ENCODE measurements around the gene XRRA1.

The XRRA1 gene

DNA sequence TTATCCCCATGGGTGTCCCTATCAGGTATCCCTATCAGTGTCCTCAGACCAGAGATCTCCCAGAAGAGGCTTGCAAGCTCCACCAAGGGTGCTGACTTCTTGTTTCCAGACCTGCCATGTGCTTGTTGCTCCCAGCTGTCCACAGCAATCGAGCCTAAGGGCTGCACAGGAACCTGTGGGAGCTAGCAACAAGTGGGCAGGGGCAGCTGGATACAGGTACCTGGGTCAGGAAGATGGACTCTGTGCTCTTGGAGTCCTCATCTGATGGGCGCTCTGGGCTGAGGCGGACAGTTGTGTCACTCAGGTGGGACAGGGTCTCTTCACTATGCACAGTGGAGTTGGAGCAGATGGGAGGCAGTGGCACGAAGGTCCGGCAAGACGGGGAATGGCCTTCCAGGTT, 101.0 kb downstream of the XRRA1 start:
- no peaks in the 10 kb centered on the region for H3K79me2 ChIP-seq (ENCODE audit: insufficient read depth, low read length)
- no peak overlapping the region for H3K4me3 ChIP-seq (ENCODE audit: low read length, poor library complexity, severe bottlenecking)
- H3K9me3 ChIP-seq (ENCODE audit: insufficient read depth, low read depth, low read length) = no peaks in the 10 kb centered on the region
- H3F3A ChIP-seq (ENCODE audit: low read depth) = no peaks in the 10 kb centered on the region
- H2AFZ ChIP-seq (ENCODE audit: low read length) = no peak overlapping the region
- TF ChIP-seq EZH2phosphoT487 (IDR thresholded peaks at IDR 0.05; ENCODE audit: borderline replicate concordance) = no peak
- TF ChIP-seq, protein P1, sequence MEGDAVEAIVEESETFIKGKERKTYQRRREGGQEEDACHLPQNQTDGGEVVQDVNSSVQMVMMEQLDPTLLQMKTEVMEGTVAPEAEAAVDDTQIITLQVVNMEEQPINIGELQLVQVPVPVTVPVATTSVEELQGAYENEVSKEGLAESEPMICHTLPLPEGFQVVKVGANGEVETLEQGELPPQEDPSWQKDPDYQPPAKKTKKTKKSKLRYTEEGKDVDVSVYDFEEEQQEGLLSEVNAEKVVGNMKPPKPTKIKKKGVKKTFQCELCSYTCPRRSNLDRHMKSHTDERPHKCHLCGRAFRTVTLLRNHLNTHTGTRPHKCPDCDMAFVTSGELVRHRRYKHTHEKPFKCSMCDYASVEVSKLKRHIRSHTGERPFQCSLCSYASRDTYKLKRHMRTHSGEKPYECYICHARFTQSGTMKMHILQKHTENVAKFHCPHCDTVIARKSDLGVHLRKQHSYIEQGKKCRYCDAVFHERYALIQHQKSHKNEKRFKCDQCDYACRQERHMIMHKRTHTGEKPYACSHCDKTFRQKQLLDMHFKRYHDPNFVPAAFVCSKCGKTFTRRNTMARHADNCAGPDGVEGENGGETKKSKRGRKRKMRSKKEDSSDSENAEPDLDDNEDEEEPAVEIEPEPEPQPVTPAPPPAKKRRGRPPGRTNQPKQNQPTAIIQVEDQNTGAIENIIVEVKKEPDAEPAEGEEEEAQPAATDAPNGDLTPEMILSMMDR (conservative IDR thresholded peaks at IDR 0.05; ENCODE audit: low read length) = no peak
- peaks cover 7% of the 10 kb centered on the region; the same call in 1 of the 2 replicates for H3K36me3 ChIP-seq (ENCODE audit: insufficient read depth, low read length)
- H3K27me3 ChIP-seq (ENCODE audit: insufficient read depth, low read length, poor library complexity, severe bottlenecking) = no peaks in the 10 kb centered on the region
- no peaks in the 10 kb centered on the region for H3K9me2 ChIP-seq (replicated peaks; ENCODE audit: low read depth, low read length)
- peak overlapping the region; percentile 22 for H3K4me2 ChIP-seq (ENCODE audit: low read depth, low read length, poor library complexity, severe bottlenecking)
- H4K20me1 ChIP-seq (ENCODE audit: insufficient read depth, low read length, poor library complexity, severe bottlenecking) = no peaks in the 10 kb centered on the region
- peaks cover 22% of the 10 kb centered on the region for H3K4me1 ChIP-seq (ENCODE audit: insufficient read depth, low read length, poor library complexity, severe bottlenecking)
- no peak overlapping the region for H3K9ac ChIP-seq (ENCODE audit: low read depth, low read length, poor library complexity, severe bottlenecking)

DNA sequence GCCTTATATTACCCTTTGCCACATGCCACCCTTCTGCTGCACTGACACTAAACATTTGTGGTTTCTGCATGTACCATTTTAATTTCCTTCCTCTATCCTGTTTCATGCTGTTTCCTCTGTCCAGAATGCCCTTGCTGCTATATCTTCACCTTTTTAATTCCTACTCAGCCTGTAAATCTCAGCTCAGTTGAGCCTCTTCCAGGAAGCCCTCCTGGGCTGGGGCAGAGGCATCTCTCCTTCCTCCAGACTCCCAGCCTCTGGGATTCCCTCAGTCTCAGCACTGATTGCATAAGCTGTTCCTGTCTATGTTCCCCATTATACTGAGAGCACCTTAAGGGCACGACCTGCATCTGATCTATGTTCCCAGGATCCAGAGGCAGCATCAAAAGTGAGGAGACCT, 101.5 kb downstream of the XRRA1 start:
- H3K9ac ChIP-seq (ENCODE audit: low read depth, low read length, poor library complexity, severe bottlenecking) = no peak overlapping the region
- no peaks in the 10 kb centered on the region for H3K9me3 ChIP-seq (ENCODE audit: insufficient read depth, low read depth, low read length)
- H3K79me2 ChIP-seq (ENCODE audit: insufficient read depth, low read length) = no peaks in the 10 kb centered on the region
- H3K27me3 ChIP-seq (ENCODE audit: insufficient read depth, low read length, poor library complexity, severe bottlenecking) = no peaks in the 10 kb centered on the region
- no peaks in the 10 kb centered on the region for H3K9me2 ChIP-seq (replicated peaks; ENCODE audit: low read depth, low read length)
- peak overlapping the region; percentile 22 for H3K4me2 ChIP-seq (ENCODE audit: low read depth, low read length, poor library complexity, severe bottlenecking)
- H3F3A ChIP-seq (ENCODE audit: low read depth) = no peaks in the 10 kb centered on the region
- H4K20me1 ChIP-seq (ENCODE audit: insufficient read depth, low read length, poor library complexity, severe bottlenecking) = no peaks in the 10 kb centered on the region
- H3K36me3 ChIP-seq (ENCODE audit: insufficient read depth, low read length) = peaks cover 11% of the 10 kb centered on the region; the same call in 1 of the 2 replicates
- no peak overlapping the region for H3K4me3 ChIP-seq (ENCODE audit: low read length, poor library complexity, severe bottlenecking)
- no peak overlapping the region for H2AFZ ChIP-seq (ENCODE audit: low read length)
- no peak for TF ChIP-seq EZH2phosphoT487 (IDR thresholded peaks at IDR 0.05; ENCODE audit: borderline replicate concordance)
- TF ChIP-seq, protein P1 (conservative IDR thresholded peaks at IDR 0.05; ENCODE audit: low read length) = no peak
- H3K4me1 ChIP-seq (ENCODE audit: insufficient read depth, low read length, poor library complexity, severe bottlenecking) = peaks cover 22% of the 10 kb centered on the region

DNA sequence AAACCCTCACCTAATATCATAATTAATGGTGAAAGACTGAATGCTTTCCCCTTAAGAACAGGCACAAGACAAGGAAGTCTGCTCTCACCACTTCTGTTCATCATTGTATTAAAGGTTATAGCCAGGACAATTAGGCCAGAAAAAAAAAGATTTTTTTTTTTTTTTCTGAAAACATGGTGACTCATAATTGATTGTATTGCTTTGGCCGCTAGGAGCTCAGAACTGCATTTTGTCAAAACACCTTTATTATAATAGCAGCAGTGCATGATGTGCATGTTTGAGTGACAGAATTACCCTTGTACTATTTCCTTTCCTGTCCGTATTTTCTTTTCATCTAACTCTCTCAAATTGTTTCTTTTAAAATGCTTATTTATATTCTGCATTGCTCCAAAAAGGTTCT, 102.1 kb downstream of the XRRA1 start:
- Histone ChIP-seq H3K9me3 (ENCODE audit: insufficient read depth, low read depth, low read length) (no peaks in the 10 kb centered on the region), H3K4me2 (ENCODE audit: low read depth, low read length, poor library complexity, severe bottlenecking) (peak overlapping the region; percentile 22), H2AFZ (ENCODE audit: low read length) (no peak overlapping the region), H3K4me1 (ENCODE audit: insufficient read depth, low read length, poor library complexity, severe bottlenecking) (peaks cover 22% of the 10 kb centered on the region), H3K27me3 (ENCODE audit: insufficient read depth, low read length, poor library complexity, severe bottlenecking) (no peaks in the 10 kb centered on the region), H3K4me3 (ENCODE audit: low read length, poor library complexity, severe bottlenecking) (no peak overlapping the region), H3K79me2 (ENCODE audit: insufficient read depth, low read length) (no peaks in the 10 kb centered on the region), H3K9me2 (replicated peaks; ENCODE audit: low read depth, low read length) (no peaks in the 10 kb centered on the region), H4K20me1 (ENCODE audit: insufficient read depth, low read length, poor library complexity, severe bottlenecking) (no peaks in the 10 kb centered on the region), H3F3A (ENCODE audit: low read depth) (no peaks in the 10 kb centered on the region), H3K36me3 (ENCODE audit: insufficient read depth, low read length) (peaks cover 17% of the 10 kb centered on the region; the same call in 1 of the 2 replicates), H3K9ac (ENCODE audit: low read depth, low read length, poor library complexity, severe bottlenecking) (no peak overlapping the region)
- no peak for TF ChIP-seq EZH2phosphoT487 (IDR thresholded peaks at IDR 0.05; ENCODE audit: borderline replicate concordance)
- TF ChIP-seq, protein P1 (conservative IDR thresholded peaks at IDR 0.05; ENCODE audit: low read length) = no peak
